Keratinocyte (primary cell): Measurements from ENCODE around the gene SLC25A39. TPM values are rescaled to one million over a fixed set of nuclear protein-coding genes. Genes with fewer than 3 reads are reported as not detected.
A peak's percentile ranks its signal among the peaks of the same experiment; 100 is the strongest.

ENCODE experiments used
- DNase-seq: peaks from one replicate; pipeline ENCODE4 v3.0.0-alpha.2; 2011; ENCODE audit warnings: low read depth, missing footprints, low spot score
- FAIRE-seq: peaks from 2 replicates; lab custom pipeline; 2011; peaks lifted over from hg19 to GRCh38; lab: Jason Lieb, UNC
- H2AFZ ChIP-seq: 2 replicates; pipeline ENCODE4 v1.6.0; 2012; ENCODE audit warnings: low read length, control low read depth, inconsistent platforms; ENCODE audit not compliant: control insufficient read depth
- H3K27ac ChIP-seq: 2 replicates; pipeline ENCODE4 v1.5.1; 2011; ENCODE audit warnings: low read length; ENCODE audit not compliant: control insufficient read depth, insufficient read depth
- H3K27me3 ChIP-seq: 3 replicates; pipeline ENCODE4 v1.6.0; 2011; ENCODE audit warnings: low read length; ENCODE audit not compliant: control insufficient read depth, insufficient read depth; ENCODE audit errors: extremely low read depth
- H3K36me3 ChIP-seq, 2 experiments: 2 replicates in 1 of 2; 3 replicates in 1 of 2; pipeline ENCODE4 v1.5.1; 2011; ENCODE audit warnings: low read length in 2 of 2, mild to moderate bottlenecking in 1 of 2; ENCODE audit not compliant: control insufficient read depth in 2 of 2, insufficient read depth in 2 of 2; ENCODE audit errors: extremely low read depth in 1 of 2
- H3K4me1 ChIP-seq: 3 replicates; pipeline ENCODE4 v1.5.1; 2011; ENCODE audit warnings: low read length; ENCODE audit not compliant: control insufficient read depth, insufficient read depth; ENCODE audit errors: extremely low read depth
- H3K4me2 ChIP-seq: 3 replicates; pipeline ENCODE4 v1.6.0; 2011; ENCODE audit warnings: low read depth, low read length; ENCODE audit not compliant: control insufficient read depth, insufficient read depth; ENCODE audit errors: extremely low read depth
- H3K4me3 ChIP-seq, 3 experiments: fragments of 200-600 bp in 1 of 3; sonication (generic) in 1 of 3; 2 replicates in 2 of 3; 3 replicates in 1 of 3; pipeline ENCODE4 v1.5.1; 2011 to 2016; ENCODE audit warnings: low read length in 3 of 3, mild to moderate bottlenecking in 3 of 3, control low read depth in 2 of 3, inconsistent platforms in 1 of 3, low read depth in 1 of 3, mixed read lengths in 1 of 3, mixed run types in 1 of 3, moderate library complexity in 1 of 3; ENCODE audit not compliant: control insufficient read depth in 2 of 3, insufficient read depth in 2 of 3; ENCODE audit errors: extremely low read depth in 1 of 3
- H3K79me2 ChIP-seq: 2 replicates; pipeline ENCODE4 v1.6.0; 2012; ENCODE audit warnings: low read length; ENCODE audit not compliant: control insufficient read depth, insufficient read depth
- H3K9ac ChIP-seq: 3 replicates; pipeline ENCODE4 v1.6.0; 2011; ENCODE audit warnings: low read length; ENCODE audit not compliant: control insufficient read depth, insufficient read depth; ENCODE audit errors: extremely low read depth
- H3K9me1 ChIP-seq: 3 replicates; pipeline ENCODE4 v1.6.0; 2011; ENCODE audit warnings: low read length; ENCODE audit not compliant: control insufficient read depth, insufficient read depth; ENCODE audit errors: extremely low read depth
- H3K9me3 ChIP-seq: 2 replicates; pipeline ENCODE4 v1.5.1; 2012; ENCODE audit warnings: low read depth, low read length; ENCODE audit not compliant: control insufficient read depth
- H4K20me1 ChIP-seq: 3 replicates; pipeline ENCODE4 v1.6.0; 2011; ENCODE audit warnings: low read length; ENCODE audit not compliant: control insufficient read depth, insufficient read depth; ENCODE audit errors: extremely low read depth
- EZH2 ChIP-seq: IDR thresholded peaks from one replicate; pipeline ENCODE4 v1.6.1; 2012; ENCODE audit warnings: inconsistent platforms, mild to moderate bottlenecking, low read length, moderate library complexity
- dilution Hi-C: fragments of 300-500 bp; cut with MboI; formaldehyde crosslinking; loops from one replicate; pipeline ENCODE4 v1.7.0; 2020; ENCODE audit warnings: low sequenced_read_pairs; ENCODE audit not compliant: extremely low pct_ligation_motif_present
- polyA plus RNA-seq, 5 experiments: library from polyadenylated mRNA; depleted of rRNA in 3 of 5; stranded (reverse) in 3 of 5; stranded (forward) in 1 of 5; unstranded in 1 of 5; fragments of >200 nt; gene quantifications; 1 replicate in 1 of 5; 2 replicates in 3 of 5; 3 replicates in 1 of 5; pipeline versions ENCODE4 v1.2.1 to v1.2.3, GENCODE V29; 2011 to 2012; ENCODE audit warnings: missing spikeins in 2 of 5, low read depth in 1 of 5, low replicate concordance in 1 of 5
- TF ChIP-seq, protein P1 (sequence below), 3 experiments: IDR thresholded peaks in 1 of 3; conservative IDR thresholded peaks in 1 of 3; optimal IDR thresholded peaks in 1 of 3; 2 replicates in 2 of 3; 3 replicates in 1 of 3; pipeline versions ENCODE3 to v1.5.1; 2011; ENCODE audit warnings: low read length in 3 of 3, mild to moderate bottlenecking in 3 of 3, moderate library complexity in 2 of 3, control low read depth in 1 of 3, inconsistent platforms in 1 of 3; ENCODE audit not compliant: insufficient read depth in 2 of 3; ENCODE audit errors: extremely low read depth in 1 of 3

Gene SLC25A39
- polyA plus RNA-seq, 1 donor (not counting 4 experiments of a cell fraction or from before 2014, with no cell fraction given), result 108 TPM

- dilution Hi-C loops, result no loop called here
Observed at GRCh38 chr17:44324092-44324570, 492 bp downstream of the SLC25A39 start.

DNA sequence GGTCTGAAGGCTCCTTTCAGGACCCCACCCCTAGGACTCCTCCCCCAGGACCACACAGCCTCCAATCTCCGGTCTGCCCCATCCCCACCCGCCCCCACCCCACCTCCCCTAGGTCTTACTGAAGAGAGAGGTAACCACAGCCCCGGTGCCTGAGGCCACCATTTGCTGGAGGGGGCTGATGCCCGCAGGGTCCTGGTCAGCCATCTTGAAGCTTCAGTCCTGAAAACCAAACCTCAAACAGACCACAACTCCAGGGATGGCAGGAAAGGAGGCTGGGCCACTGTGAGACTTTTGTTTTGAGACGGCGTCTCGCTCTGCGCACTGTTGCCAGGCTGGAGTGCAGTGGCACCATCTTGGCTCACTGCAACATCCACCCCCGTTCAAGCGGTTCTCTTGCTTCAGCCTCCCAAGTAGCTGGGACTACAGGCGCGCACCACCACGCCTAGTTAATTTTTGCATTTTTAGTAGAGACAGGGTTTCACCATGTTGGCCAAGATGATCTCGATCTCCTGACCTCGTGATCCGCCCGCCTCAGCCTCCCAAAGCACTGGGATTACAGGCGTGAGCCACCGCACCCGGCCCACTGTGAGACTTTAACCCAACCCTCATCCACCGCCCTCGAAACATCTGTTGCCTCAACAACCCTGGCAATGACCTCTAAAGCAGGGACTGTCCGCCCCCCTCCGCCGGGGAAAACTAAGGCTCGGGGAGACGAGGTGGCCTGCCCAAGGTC, 1.1 kb downstream of the SLC25A39 start:
- no peak for FAIRE-seq
- H3K27ac ChIP-seq, result peak overlapping the region; percentile 78
- H2AFZ ChIP-seq, result no peak overlapping the region

More at GRCh38 chr17:44324092-44324570, 492 bp downstream of the SLC25A39 start:
- peaks cover 4% of the 10 kb centered on the region for H3K4me1 ChIP-seq
- H3K9me3 ChIP-seq, result no peaks in the 10 kb centered on the region
- H3K9me1 ChIP-seq, result no peaks in the 10 kb centered on the region
- H3K4me2 ChIP-seq, result peak overlapping the region; percentile 74
- no peak overlapping the region for H2AFZ ChIP-seq
- H3K27me3 ChIP-seq, result no peaks in the 10 kb centered on the region
- FAIRE-seq (no peak), DNase-seq (no peak)
- peak overlapping the region; percentile 78 for H3K27ac ChIP-seq
- H3K9ac ChIP-seq, result peak overlapping the region; percentile 86
- H4K20me1 ChIP-seq, result no peaks in the 10 kb centered on the region
- peaks cover 17% of the 10 kb centered on the region for H3K79me2 ChIP-seq
- peaks cover 25 to 30% of the 10 kb centered on the region in 2 experiments for H3K36me3 ChIP-seq
- peak overlapping the region; percentile 84 to 99 (median 86) for H3K4me3 ChIP-seq
- TF ChIP-seq, protein P1, sequence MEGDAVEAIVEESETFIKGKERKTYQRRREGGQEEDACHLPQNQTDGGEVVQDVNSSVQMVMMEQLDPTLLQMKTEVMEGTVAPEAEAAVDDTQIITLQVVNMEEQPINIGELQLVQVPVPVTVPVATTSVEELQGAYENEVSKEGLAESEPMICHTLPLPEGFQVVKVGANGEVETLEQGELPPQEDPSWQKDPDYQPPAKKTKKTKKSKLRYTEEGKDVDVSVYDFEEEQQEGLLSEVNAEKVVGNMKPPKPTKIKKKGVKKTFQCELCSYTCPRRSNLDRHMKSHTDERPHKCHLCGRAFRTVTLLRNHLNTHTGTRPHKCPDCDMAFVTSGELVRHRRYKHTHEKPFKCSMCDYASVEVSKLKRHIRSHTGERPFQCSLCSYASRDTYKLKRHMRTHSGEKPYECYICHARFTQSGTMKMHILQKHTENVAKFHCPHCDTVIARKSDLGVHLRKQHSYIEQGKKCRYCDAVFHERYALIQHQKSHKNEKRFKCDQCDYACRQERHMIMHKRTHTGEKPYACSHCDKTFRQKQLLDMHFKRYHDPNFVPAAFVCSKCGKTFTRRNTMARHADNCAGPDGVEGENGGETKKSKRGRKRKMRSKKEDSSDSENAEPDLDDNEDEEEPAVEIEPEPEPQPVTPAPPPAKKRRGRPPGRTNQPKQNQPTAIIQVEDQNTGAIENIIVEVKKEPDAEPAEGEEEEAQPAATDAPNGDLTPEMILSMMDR (optimal IDR thresholded peaks at IDR 0.05 in 1 of 3, IDR thresholded peaks at IDR 0.05 in 1 of 3, conservative IDR thresholded peaks at IDR 0.05 in 1 of 3; ENCODE audit: extremely low read depth in 1 of 3, insufficient read depth in 2 of 3, low read length in 3 of 3), result no peak
- TF ChIP-seq EZH2, result no peak

More for the DNA sequence above, 1.1 kb downstream of the SLC25A39 start:
- dilution Hi-C loops, result no loop called here
- peaks cover 4% of the 10 kb centered on the region for H3K4me1 ChIP-seq
- no peak for DNase-seq
- peak overlapping the region; percentile 84 to 99 (median 86) for H3K4me3 ChIP-seq
- no peaks in the 10 kb centered on the region for H3K27me3 ChIP-seq
- H3K9ac ChIP-seq, result peak overlapping the region; percentile 86
- TF ChIP-seq, protein P1 (optimal IDR thresholded peaks at IDR 0.05 in 1 of 3, IDR thresholded peaks at IDR 0.05 in 1 of 3, conservative IDR thresholded peaks at IDR 0.05 in 1 of 3; ENCODE audit: extremely low read depth in 1 of 3, insufficient read depth in 2 of 3, low read length in 3 of 3), result no peak
- TF ChIP-seq EZH2, result no peak
- no peaks in the 10 kb centered on the region for H3K9me1 ChIP-seq
- H4K20me1 ChIP-seq, result peaks cover under 1% of the 10 kb centered on the region
- peaks cover 17% of the 10 kb centered on the region for H3K79me2 ChIP-seq
- H3K9me3 ChIP-seq, result no peaks in the 10 kb centered on the region
- peak overlapping the region; percentile 74 for H3K4me2 ChIP-seq
- H3K36me3 ChIP-seq, result peaks cover 25 to 33% of the 10 kb centered on the region in 2 experiments
